Amniotic stem cell (primary cell): ENCODE data around the gene BORCS5.
A peak's percentile ranks its signal among the peaks of the same experiment; 100 is the strongest.
"Not testable (repeated sequence)": the region's sequence is repeated elsewhere in the genome, so short reads cannot be mapped to it uniquely, and the experiment has no call there.

Experiments
- DNase-seq: peaks from one replicate; lab custom pipeline; 2025; lab: John Stamatoyannopoulos, UW

The BORCS5 gene

DNA sequence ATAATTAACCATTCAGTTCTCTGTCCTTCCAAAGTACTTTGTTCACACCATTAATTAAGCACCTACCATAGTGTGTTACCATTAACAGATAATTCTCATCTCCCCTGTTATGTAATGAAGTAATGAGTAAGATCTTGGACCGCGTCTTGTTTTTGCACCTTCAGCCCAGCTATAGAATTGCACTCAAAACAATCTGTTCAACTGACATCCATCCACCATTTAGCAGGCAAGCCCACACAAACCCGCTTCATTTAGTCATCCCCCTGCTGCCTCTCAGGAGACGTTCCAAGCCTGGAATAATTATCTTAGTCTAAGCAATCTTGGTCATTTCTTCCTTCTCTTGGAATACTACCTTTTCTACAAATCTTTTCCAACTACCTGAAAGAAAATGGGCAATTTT, 131.4 kb downstream of the BORCS5 start:
- no peak for DNase-seq

- no peak for DNase-seq
Measured at GRCh38 chr12:12488823-12489550, 132.1 kb downstream of the BORCS5 start.

- no peak for DNase-seq
Measured at GRCh38 chr12:12491606-12492005, 134.7 kb downstream of the BORCS5 start.

DNA sequence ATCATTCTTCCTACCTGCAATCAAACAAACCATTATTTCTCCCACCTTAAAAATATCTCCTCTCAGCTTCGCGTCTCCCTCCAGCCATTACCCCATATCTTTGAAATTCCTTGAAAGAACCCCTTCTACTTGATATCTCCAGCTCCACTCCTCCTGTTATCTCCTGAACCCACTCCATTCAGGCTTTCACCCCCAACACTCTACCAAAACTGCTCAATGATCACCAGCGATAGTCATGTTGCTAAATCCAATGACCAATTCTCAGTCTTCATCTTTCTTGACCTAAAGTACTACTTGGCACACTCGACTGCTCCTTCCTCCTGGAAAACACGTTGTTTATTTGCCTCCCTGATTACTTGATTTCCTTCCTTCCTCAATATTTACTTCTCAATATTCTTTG, 135.7 kb downstream of the BORCS5 start:
- DNase-seq = no peak

GRCh38 chr12:12495536-12495935, 138.7 kb downstream of the BORCS5 start:
- no peak for DNase-seq

GRCh38 chr12:12498210-12498609, 141.3 kb downstream of the BORCS5 start:
- DNase-seq = no peak

- DNase-seq = no peak
Measured at GRCh38 chr12:12499909-12500604, 143.2 kb downstream of the BORCS5 start.

DNA sequence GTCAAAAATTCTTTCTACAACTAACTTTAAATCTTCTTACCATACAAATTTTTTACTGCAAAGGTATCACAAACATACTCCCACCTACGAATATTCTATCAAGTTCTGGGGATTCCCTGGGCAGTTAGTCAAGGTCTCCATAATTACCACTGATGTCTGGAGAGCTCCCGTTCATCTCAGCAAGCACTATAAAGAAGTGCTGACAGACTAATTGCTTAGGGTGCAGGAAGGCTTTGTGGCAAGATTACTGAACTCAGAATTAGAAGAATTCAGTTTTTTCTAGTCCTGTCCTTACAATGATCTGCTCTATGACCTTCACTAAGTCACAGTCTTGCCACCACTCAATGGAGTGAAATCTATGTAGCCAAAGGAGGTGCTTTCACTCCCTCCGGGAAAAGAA, 144.2 kb downstream of the BORCS5 start:
- DNase-seq = no peak

DNA sequence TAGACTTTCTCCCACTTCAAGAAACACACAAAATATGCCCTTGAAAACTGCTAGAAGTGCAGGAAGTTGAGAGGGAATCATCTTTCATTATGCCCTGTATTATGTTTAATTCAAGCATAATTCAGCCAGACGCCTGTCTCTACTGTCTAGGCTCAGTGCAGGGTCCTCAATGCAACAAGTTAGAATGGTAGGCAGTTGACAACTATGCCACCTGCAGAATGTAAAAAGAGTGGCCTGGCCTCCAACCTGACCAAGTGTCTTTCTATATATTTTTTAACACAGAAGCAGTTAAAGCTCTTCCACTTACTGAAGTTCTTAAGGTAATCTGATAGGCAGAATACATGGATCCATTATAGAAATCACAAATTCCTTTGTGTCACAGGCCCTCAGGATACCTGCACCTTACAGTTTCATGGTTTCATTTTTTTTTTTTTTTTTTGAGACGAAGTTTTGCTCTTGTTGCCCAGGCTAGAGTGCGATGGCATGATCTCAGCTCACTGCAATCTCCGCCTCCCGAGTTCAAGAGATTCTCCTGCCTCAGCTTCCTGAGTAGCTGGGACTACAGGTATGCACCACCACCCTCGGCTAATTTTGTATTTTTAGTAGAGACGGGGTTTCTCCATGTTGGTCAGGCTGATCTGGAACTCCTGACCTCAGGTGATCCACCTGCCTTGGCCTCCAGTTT, 145.4 kb downstream of the BORCS5 start:
- not testable (repeated sequence) for DNase-seq

DNA sequence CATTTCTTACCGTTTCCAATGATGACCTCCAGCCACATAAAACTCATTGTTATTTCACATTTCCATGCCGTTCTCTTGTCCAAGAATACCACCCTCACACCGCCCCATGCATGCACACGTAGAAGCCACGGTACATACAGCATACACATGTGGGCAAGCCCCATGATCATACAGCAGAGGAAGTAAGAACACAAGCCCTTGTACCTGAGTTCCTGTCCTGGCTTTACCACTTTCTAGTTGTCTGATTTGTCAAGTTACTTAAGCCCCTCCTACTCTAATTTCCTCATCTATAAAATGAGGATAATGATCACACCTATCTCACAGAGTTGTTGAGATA, 145.9 kb downstream of the BORCS5 start:
- no peak for DNase-seq

DNA sequence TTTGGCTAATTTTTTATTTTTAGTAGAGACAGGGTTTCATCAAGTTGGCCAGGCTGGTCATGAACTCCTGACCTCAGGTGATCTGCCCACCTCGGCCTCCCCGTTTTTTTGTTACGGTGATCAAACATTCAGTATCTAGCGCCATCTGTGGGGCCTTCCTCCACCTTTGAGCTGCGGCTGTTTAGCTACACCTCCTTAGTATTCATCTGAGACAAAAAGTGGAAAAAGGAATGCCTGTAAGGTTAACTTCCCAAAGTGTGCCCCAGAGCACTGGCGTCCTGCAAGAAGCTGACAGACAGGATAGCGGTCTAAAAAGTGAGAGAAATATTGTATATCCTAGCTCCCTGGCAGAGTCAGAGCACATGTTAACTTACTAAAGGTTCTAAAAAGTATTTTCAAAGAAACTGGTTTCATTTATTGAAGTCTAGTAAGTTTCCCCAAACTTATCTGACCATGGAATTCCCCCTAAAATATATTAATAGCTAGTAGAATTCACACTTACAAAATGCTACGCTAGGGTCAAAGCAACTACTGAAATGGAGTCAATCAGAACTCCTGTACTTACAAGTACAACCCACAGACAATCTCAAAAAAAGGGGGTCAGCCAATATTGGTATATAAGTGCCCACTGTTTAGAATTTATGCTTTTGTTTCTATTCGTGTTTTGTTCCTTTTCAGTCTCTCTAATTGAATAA, 146.7 kb downstream of the BORCS5 start:
- no peak for DNase-seq

GRCh38 chr12:12505544-12506495, 148.9 kb downstream of the BORCS5 start:
- peak; percentile 34 for DNase-seq

GRCh38 chr12:12506496-12506890, 149.6 kb downstream of the BORCS5 start:
- no peak for DNase-seq

GRCh38 chr12:12507121-12507520, 150.2 kb downstream of the BORCS5 start:
- DNase-seq = no peak

DNA sequence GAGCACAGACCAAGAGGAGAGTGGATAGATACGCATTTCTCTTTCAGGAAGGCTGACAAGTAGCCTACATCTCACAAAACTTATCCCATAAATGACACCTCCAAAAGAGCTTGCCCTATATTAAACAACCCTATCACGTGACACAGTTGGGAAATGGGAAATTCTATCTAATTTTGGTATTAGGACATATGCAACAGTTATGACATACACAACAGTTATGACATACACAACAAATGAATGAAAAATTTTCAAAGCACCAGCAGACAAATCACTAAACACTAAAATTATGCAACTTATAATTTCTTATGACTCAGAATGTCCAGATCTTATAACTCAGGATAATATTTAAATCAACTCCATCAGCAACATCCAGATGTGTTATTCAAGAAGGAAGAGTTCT, 151.7 kb downstream of the BORCS5 start:
- DNase-seq = no peak

GRCh38 chr12:12510141-12510540, 153.3 kb downstream of the BORCS5 start:
- peak; percentile 44 for DNase-seq

- no peak for DNase-seq
Measured at GRCh38 chr12:12510551-12510950, 153.7 kb downstream of the BORCS5 start.

DNA sequence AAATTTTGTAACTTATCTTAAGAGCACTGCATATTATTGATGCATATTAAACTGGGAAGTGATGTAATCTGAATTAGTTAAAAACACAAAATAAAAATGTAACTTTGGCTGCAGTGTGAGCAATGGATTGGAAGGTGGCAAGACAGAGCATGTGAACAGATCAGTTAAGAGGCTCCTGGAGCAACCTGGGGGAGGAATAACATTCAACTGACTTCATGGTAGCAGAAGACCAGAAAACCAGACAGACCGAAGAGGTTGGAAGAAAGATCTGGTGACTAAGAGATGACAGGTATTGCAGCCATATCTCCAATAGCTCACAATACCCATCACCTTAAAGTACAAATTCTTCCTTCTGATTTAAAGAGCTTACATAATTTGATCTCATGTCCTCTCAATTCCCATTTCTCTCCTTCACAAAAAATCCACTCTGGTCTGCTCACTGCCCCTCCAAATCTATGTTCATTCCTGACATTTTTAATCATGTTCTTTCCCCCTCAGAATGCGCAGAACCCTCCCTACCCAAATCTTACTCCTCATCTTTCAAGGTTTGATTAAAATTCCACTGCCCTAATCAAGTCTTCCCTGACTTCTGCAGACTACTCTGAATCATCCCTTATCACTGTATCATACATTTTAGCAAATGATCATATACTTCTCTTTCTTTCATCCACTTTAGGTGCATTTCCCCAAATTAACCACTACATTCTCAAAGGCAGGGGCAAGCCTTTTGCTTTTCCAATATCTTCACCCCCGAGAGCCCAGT, 154.3 kb downstream of the BORCS5 start:
- no peak for DNase-seq

GRCh38 chr12:12511895-12512711, 155.2 kb downstream of the BORCS5 start:
- no peak for DNase-seq
